HG03025 (cell line): Measurements from ENCODE around the gene KIF17.

Source experiments
- ATAC-seq: cut with Tn5 transposase; IDR thresholded peaks from one replicate; pipeline ENCODE4 v1.9.1; 2021; ENCODE audit warnings: mild to moderate bottlenecking, moderate library complexity; ENCODE audit not compliant: unreplicated experiment, low FRiP score

KIF17 gene

GRCh38 chr1:20717452-20718342, at the start of gene KIF17:
Gene KIF17, minus strand, starts transcription at chr1:20718007. Its CDS starts 301 bp downstream, at chr1:20717706.
- ATAC-seq, result no peak

- no peak for ATAC-seq
These were observed 49.5 kb upstream of the KIF17 start for GRCh38 chr1:20767271-20767670.

DNA sequence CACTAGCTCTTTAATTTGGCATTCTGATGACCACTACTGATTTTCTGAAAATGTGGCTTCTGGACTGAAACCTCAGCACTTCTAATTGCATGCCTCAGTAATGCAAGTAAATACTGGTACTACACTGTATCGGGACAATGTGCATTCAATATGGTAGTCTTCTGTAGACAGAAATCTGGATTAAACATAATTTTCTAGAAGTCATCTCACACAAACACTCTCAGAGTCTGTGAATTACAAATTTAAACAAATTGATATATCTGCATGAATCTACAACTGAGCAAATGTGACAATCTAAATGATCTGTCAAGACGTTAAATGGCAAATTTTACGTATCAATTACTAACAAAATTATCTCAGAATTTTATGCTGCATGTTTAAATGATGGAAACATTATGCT, 45.6 kb upstream of the KIF17 start:
- ATAC-seq, result no peak

GRCh38 chr1:20760322-20760721, 42.5 kb upstream of the KIF17 start:
- no peak for ATAC-seq

GRCh38 chr1:20753589-20753988, 35.8 kb upstream of the KIF17 start:
- no peak for ATAC-seq

DNA sequence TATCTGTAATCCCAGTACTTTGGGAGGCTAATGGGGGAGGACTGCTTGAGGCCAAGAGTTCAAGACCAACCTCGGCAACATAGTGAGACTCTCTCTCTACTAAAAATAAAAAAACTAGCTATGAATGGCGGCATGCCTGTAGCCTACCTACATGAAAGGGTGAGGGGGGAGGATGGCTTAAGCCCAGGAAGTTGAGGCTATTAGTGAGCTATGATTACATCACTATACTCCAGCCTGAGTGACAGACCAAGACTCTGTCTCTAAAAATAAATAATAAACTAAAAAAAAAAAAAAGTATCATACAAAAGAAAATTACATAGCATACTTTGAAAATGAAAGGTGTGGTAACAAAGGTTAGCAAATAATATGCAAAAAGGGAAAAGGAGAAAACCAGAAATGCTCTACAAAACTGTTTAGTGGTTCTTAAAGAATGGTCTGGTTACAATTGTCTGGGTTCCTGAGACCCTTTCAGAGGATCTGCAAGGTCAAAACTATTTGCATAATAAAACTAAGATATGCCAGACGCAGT, 33.7 kb upstream of the KIF17 start:
- no peak for ATAC-seq

- no peak for ATAC-seq
These were observed 24.9 kb upstream of the KIF17 start for GRCh38 chr1:20742671-20743070.

DNA sequence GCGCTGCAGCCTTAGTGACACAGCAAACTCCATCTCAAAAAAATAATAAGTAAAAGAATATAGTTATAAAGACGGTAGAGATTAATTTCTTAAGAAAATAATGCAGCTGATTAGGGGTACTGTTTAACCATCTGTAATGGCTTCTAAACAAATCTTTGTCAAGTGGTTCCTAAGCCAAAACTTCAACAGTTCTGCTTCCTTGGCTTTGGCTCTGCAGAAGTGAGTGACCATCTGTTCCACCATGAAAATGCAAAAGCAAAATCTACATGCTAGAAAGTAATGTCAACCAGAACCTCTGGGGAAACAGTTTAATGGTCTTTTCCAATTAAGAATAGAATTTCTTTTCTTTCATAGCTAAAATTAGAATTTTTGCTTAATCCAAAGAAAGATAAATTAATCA, 23.0 kb upstream of the KIF17 start:
- no peak for ATAC-seq

GRCh38 chr1:20739225-20739624, 21.4 kb upstream of the KIF17 start:
- no peak for ATAC-seq

- no peak for ATAC-seq
These were observed 17.8 kb upstream of the KIF17 start for GRCh38 chr1:20735581-20736111.

GRCh38 chr1:20733360-20733975, 15.7 kb upstream of the KIF17 start:
- ATAC-seq, result no peak

DNA sequence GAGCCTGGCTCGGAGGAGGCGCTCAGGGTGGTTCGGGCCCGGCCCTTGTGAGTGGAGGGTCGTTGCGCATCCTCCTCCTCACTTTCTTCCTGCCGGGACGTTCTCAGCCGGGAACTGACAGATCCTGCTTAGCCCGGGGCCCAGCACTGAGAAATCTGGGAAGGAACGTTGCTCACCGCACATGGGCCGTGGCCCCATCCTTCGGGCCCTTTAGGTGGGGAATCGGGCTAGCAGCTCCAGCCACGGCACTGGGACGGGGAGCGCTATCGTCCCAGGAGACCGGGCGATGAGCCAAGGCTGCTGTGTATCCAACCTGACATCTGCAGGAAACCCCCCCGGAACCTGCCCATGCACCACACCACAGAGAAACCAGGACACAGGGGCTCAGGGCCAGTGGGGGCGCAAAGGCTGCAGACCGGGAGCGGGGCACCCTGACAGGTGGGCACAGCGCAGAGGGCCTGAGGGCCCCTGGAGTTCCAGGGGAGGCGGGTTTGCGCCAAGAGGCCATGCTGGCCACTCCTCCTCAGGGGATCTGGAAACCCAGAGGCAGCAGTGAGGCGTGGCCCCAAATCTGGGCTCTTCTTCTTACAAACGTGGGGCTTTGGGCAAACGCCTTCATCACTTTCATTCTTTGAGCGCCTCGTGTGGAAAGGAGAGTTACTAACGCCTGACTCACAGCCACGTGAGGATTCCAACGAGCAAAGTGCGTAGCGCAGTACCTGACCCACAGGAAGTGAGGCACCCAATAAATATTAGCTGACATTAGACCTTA, 15.0 kb upstream of the KIF17 start, which contains the start of gene SH2D5:
SH2D5 (minus strand) TSS at position 116 of the 772 bp plus-strand sequence. CDS start 4,659 bp downstream, outside the sequence.
- no peak for ATAC-seq

GRCh38 chr1:20732071-20732587, 14.3 kb upstream of the KIF17 start:
- no peak for ATAC-seq

DNA sequence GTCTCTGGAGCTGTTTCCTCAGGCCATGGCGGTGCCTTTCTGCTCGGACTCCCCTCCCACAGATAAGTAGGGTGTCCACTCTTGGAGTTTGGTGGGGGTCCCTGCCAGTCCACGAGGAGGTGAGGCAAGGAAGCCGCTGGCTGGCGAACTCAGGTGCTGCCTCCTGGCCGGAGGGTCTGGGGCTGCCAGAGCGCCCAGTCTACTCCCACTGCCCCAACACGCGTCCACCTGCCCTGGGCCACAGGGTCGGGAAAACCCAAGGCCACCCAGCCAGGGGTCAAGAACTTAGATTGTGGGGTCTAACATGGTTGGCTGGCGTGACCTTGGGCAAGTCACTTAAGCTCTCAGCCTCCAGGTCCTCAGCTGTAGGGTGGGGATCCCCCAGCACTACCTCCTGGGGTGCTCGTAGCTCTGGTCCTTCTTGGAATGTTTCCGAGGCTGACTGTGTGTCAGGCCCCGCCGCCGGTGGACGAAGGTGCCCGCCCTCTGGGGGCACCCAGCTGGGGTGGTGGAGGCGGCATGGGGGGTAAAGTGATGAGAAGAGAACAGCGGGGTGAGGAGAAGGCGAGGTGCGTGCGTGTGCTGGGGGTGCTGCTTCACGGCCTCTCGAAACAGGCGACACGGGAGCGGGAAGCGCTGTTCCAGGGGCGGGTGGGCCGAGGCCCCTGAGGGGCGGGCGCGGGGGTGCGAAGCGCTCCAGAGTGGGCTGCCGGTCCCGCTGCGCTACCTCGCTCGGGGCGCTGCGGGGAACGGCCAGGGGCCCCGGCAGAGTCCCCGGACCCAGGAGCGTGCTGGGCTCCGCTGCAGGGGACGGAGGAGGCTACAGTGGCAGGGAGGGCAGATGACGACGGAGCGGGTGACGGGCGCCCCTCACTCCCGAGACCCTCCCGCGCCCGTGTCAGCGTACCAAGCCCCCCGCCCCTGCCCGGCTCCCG, 13.5 kb upstream of the KIF17 start:
- ATAC-seq, result no peak

- no peak for ATAC-seq
These were observed 12.9 kb upstream of the KIF17 start for GRCh38 chr1:20730690-20731056.

GRCh38 chr1:20729990-20730689, 12.3 kb upstream of the KIF17 start:
- no peak for ATAC-seq

DNA sequence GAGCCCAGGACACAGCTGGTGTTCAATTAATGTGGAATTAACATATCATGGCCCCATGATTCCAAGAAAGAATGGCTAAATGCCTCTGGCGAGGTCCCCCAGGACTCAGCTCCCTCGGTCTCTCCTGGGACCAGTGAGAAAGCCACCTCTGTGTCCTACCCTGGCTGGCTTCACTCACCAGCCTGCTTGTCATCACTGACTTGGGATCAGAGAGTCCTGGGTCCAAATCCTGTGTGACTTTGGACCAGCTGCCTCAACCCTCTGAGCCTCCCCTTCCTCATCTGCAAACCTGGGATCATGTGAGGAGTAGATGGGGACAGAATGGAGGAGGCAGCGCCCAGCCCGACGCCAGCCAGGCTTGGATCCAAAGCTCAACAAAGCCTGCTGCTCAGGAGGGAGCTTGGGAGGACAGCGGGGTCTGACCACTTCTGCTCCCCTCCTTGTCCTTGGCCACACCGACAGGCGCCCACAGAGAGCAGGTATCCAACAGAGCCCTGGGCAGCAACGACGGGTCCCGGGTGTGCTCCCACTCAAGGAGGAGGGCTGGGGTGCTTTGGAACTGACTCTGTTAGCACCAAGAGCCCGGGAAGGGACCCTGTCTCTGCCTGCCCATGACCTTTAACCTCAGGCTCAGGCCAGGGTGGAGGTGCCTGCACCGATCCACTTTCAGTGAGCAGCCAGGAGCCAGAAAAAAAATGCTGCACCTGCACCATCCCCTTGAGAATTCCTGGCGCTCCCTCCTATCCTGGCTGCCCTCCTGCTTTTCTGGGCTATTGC, 11.5 kb upstream of the KIF17 start:
- ATAC-seq, result no peak
